BJ (cell line): ENCODE data around the gene EIF3L. TPM values are rescaled to one million over a fixed set of nuclear protein-coding genes. Genes with fewer than 3 reads are reported as not detected.
A peak's percentile ranks its signal among the peaks of the same experiment; 100 is the strongest.

Source experiments
- CTCF ChIA-PET: fragments of 350-600 bp; formaldehyde crosslinking; extraction: SDS; loops from one replicate; lab custom pipeline; 2021; ENCODE audit warnings: antibody characterized with exemption, inconsistent platforms; lab: Yijun Ruan, JAX
- POLR2A ChIA-PET: fragments of 300-600 bp; sonication (Branson Sonifier 250); formaldehyde crosslinking; extraction: SDS; loops from one replicate; lab custom pipeline; 2021; ENCODE audit warnings: antibody characterized with exemption; lab: Charles Lee
- DNase-seq: peaks from one replicate; pipeline ENCODE4 v3.0.0-alpha.2; 2011; ENCODE audit warnings: low read depth
- H3K27me3 ChIP-seq: 2 replicates; pipeline ENCODE4 v1.6.0; 2011; ENCODE audit warnings: low read length; ENCODE audit not compliant: control insufficient read depth, insufficient read depth
- H3K36me3 ChIP-seq: 2 replicates; pipeline ENCODE4 v1.5.1; 2011; ENCODE audit warnings: low read length; ENCODE audit not compliant: control insufficient read depth, insufficient read depth
- H3K4me3 ChIP-seq: 2 replicates; pipeline ENCODE4 v1.5.1; 2011; ENCODE audit warnings: low read depth, mild to moderate bottlenecking, control low read depth, low read length
- CTCF ChIP-seq: IDR thresholded peaks from 2 replicates; pipeline ENCODE4 v1.5.1; 2011; ENCODE audit warnings: low read depth, mild to moderate bottlenecking, control low read depth, inconsistent platforms, low read length, moderate library complexity; ENCODE audit not compliant: insufficient read depth
- polyA plus RNA-seq: library from polyadenylated mRNA; depleted of rRNA; stranded (reverse); fragments of >200 nt; gene quantifications from 2 replicates; pipeline ENCODE4 v1.2.3, GENCODE V29; 2011

Gene EIF3L
- polyA plus RNA-seq, 1 experiment: 705 TPM

DNA sequence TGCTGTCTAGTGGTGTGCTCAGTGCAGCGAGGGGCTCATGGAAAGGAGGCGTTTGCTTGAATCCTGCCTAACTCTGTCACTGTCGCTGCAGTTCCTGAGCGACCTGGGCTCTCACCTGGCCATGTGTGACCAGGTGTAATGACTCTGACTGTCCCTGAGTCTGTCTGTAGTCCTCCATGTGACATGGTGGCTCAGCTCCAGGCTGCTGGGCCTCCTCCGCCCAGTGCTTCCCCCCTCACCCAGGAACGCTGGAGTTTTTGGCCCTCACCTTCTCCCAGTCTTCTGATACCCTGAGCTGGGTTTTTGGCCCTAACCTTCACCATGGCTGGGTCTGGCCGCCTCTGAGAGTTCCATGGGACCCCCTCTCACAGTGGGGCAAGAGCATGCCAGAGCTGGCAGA lies 77.1 kb downstream of the EIF3L start:
- Histone ChIP-seq H3K36me3 (peaks cover 51% of the 10 kb centered on the region), H3K27me3 (no peaks in the 10 kb centered on the region), H3K4me3 (no peak overlapping the region)
- POLR2A ChIA-PET: no interaction called here
- no peak for DNase-seq
- TF ChIP-seq CTCF: no peak
- CTCF ChIA-PET: interaction anchor here (1.4 kb wide), 1 partner anchor 20 kb away, joined by 4 read pairs; the partner anchor contains the start of gene MICALL1

- Histone ChIP-seq H3K36me3 (peaks cover 49% of the 10 kb centered on the region), H3K4me3 (no peak overlapping the region), H3K27me3 (no peaks in the 10 kb centered on the region)
- ChIA-PET CTCF (interaction anchor here (1.0 to 2.0 kb wide), 2 partner anchors 21 to 109 kb away, joined by 3 to 4 read pairs; partner anchors contain the start of gene MICALL1), POLR2A (no interaction called here)
- no peak for TF ChIP-seq CTCF
- DNase-seq: no peak
Measured at GRCh38 chr22:37926771-37927636, 77.8 kb downstream of the EIF3L start.

GRCh38 chr22:37927637-37927936 lies 78.4 kb downstream of the EIF3L start:
- Histone ChIP-seq H3K36me3 (peaks cover 50% of the 10 kb centered on the region), H3K27me3 (no peaks in the 10 kb centered on the region), H3K4me3 (no peak overlapping the region)
- CTCF ChIA-PET: interaction anchor here (1.0 to 2.0 kb wide), 2 partner anchors 22 to 110 kb away, joined by 3 to 4 read pairs; partner anchors contain the start of gene MICALL1
- TF ChIP-seq CTCF: no peak
- POLR2A ChIA-PET: no interaction called here
- no peak for DNase-seq

DNA sequence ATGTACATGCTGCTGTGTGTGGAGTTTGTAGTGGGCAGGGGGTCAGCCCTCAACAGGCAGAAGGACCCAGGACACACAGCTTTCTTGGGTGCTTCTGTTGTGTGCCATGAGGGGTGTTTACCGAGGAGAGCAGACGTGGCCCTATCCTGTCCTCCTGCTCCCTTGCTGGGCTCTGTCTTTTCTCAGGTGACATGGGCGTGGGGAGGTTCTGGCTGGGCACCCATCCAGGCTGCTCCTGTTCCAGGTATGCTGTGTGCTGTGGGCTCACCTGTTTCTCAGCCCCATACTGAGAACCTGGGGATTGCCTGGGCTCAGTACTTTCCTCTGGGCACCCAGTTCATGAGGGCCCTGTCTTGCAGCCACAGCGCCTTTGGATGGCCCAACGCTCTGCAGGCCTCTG lies 80.2 kb downstream of the EIF3L start:
- Histone ChIP-seq H3K4me3 (no peak overlapping the region), H3K36me3 (peaks cover 47% of the 10 kb centered on the region), H3K27me3 (no peaks in the 10 kb centered on the region)
- no peak for TF ChIP-seq CTCF
- no peak for DNase-seq
- CTCF ChIA-PET: interaction anchor here (1.3 to 5.8 kb wide), 3 partner anchors 13 to 43 kb away, joined by 3 to 62 read pairs (median 4); no protein-coding TSS in a partner anchor
- POLR2A ChIA-PET: no interaction called here

- ChIA-PET POLR2A (no interaction called here), CTCF (interaction anchor here (1.0 to 5.8 kb wide), 6 partner anchors 12 to 44 kb away, joined by 3 to 62 read pairs (median 5); partner anchors contain the start of gene MICALL1)
- peaks cover 42% of the 10 kb centered on the region for H3K36me3 ChIP-seq
- TF ChIP-seq CTCF: peak; percentile 68
- DNase-seq: no peak
- no peak overlapping the region for H3K4me3 ChIP-seq
- H3K27me3 ChIP-seq: no peaks in the 10 kb centered on the region
Measured at GRCh38 chr22:37930270-37930951, 81.2 kb downstream of the EIF3L start.
